Natural killer cell (primary cell): ENCODE data around the gene NSG2. TPM values are rescaled to one million over a fixed set of nuclear protein-coding genes. Genes with fewer than 3 reads are reported as not detected.

Experiments
- ATAC-seq, 3 donors: fragments of 150-1000 bp in 2 of 3; fragments of 200-7000 bp in 1 of 3; cut with Tn5 transposase; 1 replicate in 1 of 3; 2 replicates in 2 of 3; pipeline ENCODE4 v1.10.0; 2021; ENCODE audit warnings: mild to moderate bottlenecking in 2 of 3, moderate library complexity in 2 of 3
- DNase-seq, 2 donors: peaks; one replicate each; pipeline versions ENCODE4 v3.0.0 to v3.0.0-alpha.2; 2013 to 2021; ENCODE audit warnings: mixed read lengths in 1 of 2
- H3K27ac ChIP-seq: one replicate; pipeline ENCODE4 v1.5.1; 2013; ENCODE audit warnings: mild to moderate bottlenecking, low read length
- H3K27me3 ChIP-seq: one replicate; pipeline ENCODE4 v1.6.1; 2013; ENCODE audit warnings: low read length; ENCODE audit not compliant: control insufficient read depth, insufficient read depth
- H3K36me3 ChIP-seq: one replicate; pipeline ENCODE4 v1.6.1; 2013; ENCODE audit warnings: low read length; ENCODE audit not compliant: control insufficient read depth, insufficient read depth
- H3K4me1 ChIP-seq: one replicate; pipeline ENCODE4 v1.6.1; 2013; ENCODE audit warnings: low read length; ENCODE audit not compliant: control insufficient read depth, insufficient read depth
- H3K4me3 ChIP-seq: one replicate; pipeline ENCODE4 v1.5.1; 2013; ENCODE audit warnings: low read length
- H3K9me3 ChIP-seq: one replicate; pipeline ENCODE4 v1.6.1; 2013; ENCODE audit warnings: low read length; ENCODE audit not compliant: control insufficient read depth, insufficient read depth
- H3K27ac Mint-ChIP-seq, 2 donors: one replicate each; pipeline ENCODE4 v1.8.0; 2022; ENCODE audit warnings: mild to moderate bottlenecking in 2 of 2, mixed read lengths in 2 of 2, moderate library complexity in 1 of 2
- H3K27me3 Mint-ChIP-seq, 2 donors: one replicate each; pipeline ENCODE4 v1.8.0; 2022; ENCODE audit warnings: low read depth in 2 of 2, mixed read lengths in 2 of 2
- H3K36me3 Mint-ChIP-seq: one replicate; pipeline ENCODE4 v1.8.0; 2022; ENCODE audit warnings: mixed read lengths
- H3K4me1 Mint-ChIP-seq, 2 donors: one replicate each; pipeline ENCODE4 v1.8.0; 2022; ENCODE audit warnings: mixed read lengths in 2 of 2
- H3K4me3 Mint-ChIP-seq: one replicate; pipeline ENCODE4 v1.8.0; 2022; ENCODE audit warnings: mild to moderate bottlenecking, moderate library complexity, mixed read lengths
- H3K9me3 Mint-ChIP-seq, 2 donors: one replicate each; pipeline ENCODE4 v1.8.0; 2022; ENCODE audit warnings: mixed read lengths in 2 of 2
- CTCF ChIP-seq: fragments of 200-600 bp; IDR thresholded peaks from one replicate; pipeline ENCODE4 v1.8.0; 2022; ENCODE audit warnings: antibody characterized with exemption
- WGBS: methylation state at CpG from one replicate; pipeline ENCODE4 v1.1.7; 2013; ENCODE audit warnings: missing lambda C conversion rate; ENCODE audit not compliant: insufficient coverage; 5-methylcytosine and 5-hydroxymethylcytosine counted together
- intact Hi-C: fragments of 100-400 bp; cut with micrococcal nuclease; formaldehyde crosslinking; loops from one replicate; pipeline ENCODE4 v1.14.2; 2022
- total RNA-seq, 4 donors: library from RNA; stranded (reverse); fragments of 120-200 nt in 1 of 4; gene quantifications; one replicate each; pipeline versions ENCODE4 v1.2.3 to v1.2.4, GENCODE V29; 2013 to 2022

The NSG2 gene
- total RNA-seq, 3 donors from 2014 or later (not counting 1 experiment from before 2014, with no cell fraction given): not detected

- Mint-ChIP-seq H3K27me3 (peaks cover 0 to 16% of the 10 kb centered on the region in 2 donors), H3K36me3 (peaks cover 9% of the 10 kb centered on the region), H3K9me3 (peaks cover 8 to 11% of the 10 kb centered on the region in 2 donors), H3K27ac (no peak overlapping the region), H3K4me1 (no peaks in the 10 kb centered on the region), H3K4me3 (no peak overlapping the region)
- Histone ChIP-seq H3K4me3 (no peak overlapping the region), H3K4me1 (no peaks in the 10 kb centered on the region), H3K27ac (no peak overlapping the region), H3K27me3 (no peaks in the 10 kb centered on the region), H3K36me3 (no peaks in the 10 kb centered on the region), H3K9me3 (peaks cover 5% of the 10 kb centered on the region)
- ATAC-seq (no peak), DNase-seq (no peak)
- TF ChIP-seq CTCF: no peak
- WGBS: 81% methylated on average over 5 of the region's 5 CpGs
- intact Hi-C loops: no loop called here
Observed at GRCh38 chr5:174157048-174157447, 111.5 kb downstream of the NSG2 start.

Other genes starting within 250 kb of the NSG2 start
- 10 to 100 TPM; 44.4 to 60.4 (median 55.1) TPM for gene CPEB4, start 157.4 kb upstream of the NSG2 start, total RNA-seq
- not detected for gene C5orf47, start 56.5 kb upstream of the NSG2 start, total RNA-seq